Stimulated activated CD4-positive, alpha-beta T cell treated with anti-CD3 and anti-CD28 coated beads, Interleukin-15, amount 100 ng/mL, for 1 hour (primary cell): ENCODE data around the gene PIGZ.

ENCODE experiments used
- DNase-seq, 2 donors: peaks; one replicate each; pipeline ENCODE4 v3.0.0-alpha.2; 2020; ENCODE audit warnings: low read depth in 1 of 2, low spot score in 1 of 2

Gene PIGZ

DNA sequence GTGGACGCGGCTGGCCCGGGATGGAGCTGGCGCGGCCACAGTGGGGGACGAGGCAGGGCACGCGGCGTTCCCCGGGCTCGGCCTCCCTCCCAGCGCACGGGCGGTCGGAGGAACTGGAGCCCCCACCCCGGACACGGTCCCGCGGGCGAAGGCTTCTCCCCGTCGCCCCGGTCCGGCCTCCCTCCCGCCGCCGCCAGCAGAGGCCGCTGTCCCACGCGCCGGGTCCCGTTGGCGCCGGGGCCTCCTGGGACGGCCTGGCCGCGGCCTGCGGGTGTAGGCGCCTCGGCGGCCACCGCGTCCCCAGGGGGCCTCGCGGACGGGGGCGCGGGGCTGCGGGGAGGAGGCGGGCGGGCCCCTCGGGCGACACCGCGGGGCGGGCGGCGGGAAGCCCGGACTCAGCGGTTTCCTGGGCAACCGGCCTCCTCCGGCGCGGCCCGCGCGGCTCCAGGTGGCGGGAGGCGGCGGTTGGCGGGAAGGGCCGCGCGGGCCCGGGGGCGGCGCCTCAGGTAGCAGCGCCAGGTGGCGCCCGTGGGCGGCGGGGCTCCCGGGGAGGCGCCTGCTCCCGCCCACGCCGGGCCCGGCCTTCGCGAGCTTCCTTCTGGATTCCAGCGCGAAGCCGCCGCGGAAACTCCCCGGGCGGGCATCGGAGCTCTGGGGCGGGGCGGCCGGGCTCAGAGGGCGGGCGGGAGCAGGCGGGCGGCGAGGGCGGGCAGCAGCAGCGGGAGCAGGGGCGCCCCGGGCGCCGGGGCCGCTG is 34.2 kb upstream of the PIGZ start:
- DNase-seq, result peak; percentile 69 to 79

DNA sequence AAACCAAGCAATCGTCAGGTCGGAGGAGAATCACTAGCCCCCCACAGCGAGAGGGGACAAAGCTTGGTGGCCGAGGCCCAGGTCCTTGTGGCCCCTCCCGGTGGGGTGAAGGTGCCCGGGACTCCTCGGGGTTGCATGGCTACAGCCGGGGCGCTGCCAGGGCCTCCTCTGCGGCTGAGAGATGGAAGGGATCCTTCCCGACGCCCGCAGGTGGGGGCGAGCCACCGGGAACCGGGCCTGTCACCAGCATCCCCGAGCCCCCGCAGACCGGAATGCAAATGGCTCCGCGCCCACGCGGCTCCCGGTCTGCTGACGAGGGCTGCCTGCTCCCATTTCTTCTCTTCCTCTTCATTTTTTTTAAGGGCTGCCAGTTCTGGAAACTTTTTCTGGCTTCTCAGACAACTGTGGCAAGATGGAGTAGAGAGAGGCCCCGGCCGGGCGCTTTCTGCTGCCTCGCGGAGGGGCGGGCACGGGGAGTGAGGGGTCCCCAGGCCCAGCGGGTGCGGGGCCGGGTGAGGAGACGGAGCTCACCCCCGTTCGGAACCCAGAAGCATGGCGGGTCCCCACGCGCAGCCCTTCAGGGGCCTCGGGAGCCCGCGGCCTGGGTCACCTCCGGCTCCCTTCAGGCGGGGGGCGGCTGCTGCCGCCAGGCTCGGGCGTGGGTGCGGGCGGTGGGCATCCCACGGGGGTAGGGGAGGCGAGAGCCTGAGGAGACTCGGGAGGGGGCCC is 33.5 kb upstream of the PIGZ start:
- no peak for DNase-seq

DNA sequence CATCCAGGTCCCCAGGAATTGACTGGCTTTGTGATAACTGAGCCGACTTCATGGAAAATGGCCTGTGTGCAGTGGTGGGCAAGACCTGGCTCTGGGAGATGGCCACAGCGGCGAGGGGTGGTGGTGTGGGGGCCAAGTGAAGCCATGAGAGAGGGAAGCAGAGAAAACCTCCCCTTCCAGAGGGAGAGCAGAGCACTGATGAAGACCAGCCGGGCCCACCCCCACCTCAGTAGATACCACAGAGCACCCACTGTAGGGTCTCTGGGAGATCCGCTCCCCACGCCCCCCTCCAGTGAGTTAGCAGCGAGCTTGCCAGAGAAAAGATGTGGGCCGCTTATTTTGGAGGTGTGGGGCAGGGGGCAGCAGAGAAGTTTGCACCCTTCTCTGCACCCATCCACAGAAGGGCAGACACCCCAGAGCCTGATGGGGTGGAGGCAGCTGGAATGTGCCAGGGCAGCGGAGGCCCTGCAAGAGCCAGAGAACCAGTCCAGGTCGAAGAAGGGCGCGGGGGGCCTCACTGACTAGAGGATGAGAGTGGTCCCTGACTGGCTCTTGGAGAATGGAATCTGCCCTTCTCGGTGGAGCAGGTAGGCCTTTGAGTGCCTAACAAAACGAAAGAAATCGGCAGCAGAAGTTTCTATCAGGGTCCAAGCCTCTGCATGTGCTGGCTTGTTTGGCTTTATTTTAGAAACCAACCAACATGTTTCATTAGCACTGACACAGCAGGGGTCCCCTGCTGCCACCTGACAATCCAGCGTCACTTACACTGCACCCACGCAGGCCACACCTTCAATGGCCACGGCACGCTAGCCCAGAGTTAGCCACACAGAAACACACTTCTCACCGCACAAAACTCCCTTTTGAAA is 32.7 kb upstream of the PIGZ start:
- DNase-seq, result no peak

DNA sequence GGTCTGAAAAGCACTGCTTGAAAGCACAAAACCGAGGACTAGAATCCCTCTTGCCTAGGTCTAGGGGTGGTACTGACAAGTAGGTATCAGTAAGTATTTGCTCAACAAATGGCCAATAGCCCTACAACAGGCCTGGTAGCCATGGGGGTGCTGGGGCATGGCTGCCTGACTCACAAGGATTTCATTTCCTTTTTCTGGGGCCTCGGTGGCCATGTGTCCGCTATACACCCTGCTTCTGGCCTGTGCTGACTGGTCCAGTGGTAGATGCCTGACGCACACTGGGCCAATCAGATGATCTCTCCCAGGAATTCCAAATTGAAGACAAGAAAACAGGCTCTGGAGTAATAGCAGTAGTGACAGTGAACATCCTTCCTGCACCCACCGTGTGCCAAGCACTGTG is 31.6 kb upstream of the PIGZ start:
- no peak for DNase-seq

GRCh38 chr3:196998966-196999760 is 30.5 kb upstream of the PIGZ start:
- no peak for DNase-seq

GRCh38 chr3:196997311-196997710 is 28.7 kb upstream of the PIGZ start:
- DNase-seq, result no peak

DNA sequence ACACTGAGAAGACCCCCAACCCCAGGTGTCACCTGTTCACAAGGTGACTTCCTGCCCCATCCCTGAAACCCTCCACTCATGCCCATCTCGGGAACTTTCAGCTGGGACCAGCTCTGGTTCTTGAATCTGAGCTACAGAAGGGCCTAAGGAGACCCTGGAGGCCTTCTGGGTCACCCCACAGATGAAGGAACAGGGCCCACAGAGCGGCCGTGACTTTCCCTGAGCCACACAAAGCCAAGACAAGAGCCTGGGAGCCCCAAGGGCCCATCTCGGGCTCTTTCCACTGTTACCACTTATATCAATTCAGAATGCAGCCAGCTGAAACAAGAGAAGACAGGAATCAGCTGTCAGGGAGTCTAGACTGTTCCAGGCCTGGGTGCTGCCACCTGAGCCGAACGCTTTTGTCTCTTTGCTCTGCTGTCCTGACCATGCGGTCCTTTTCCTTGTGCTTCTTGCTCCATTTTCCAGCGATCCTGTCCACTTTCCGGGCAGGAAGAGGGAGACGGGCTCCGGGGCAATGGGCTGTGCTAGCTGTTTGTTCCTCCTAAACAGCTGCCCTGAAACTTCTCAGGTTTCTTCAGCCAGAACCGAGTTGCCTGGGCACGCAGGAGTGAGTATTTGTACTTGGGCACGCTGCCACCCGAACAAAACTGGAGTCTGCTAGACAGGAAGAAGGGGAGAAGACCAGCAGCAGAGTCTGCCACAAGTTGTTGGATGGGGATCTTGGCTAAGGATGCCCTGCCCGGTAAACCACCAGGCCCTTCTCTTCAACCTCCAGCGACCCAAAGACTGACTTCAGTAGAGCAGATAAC is 28.0 kb upstream of the PIGZ start:
- no peak for DNase-seq

DNA sequence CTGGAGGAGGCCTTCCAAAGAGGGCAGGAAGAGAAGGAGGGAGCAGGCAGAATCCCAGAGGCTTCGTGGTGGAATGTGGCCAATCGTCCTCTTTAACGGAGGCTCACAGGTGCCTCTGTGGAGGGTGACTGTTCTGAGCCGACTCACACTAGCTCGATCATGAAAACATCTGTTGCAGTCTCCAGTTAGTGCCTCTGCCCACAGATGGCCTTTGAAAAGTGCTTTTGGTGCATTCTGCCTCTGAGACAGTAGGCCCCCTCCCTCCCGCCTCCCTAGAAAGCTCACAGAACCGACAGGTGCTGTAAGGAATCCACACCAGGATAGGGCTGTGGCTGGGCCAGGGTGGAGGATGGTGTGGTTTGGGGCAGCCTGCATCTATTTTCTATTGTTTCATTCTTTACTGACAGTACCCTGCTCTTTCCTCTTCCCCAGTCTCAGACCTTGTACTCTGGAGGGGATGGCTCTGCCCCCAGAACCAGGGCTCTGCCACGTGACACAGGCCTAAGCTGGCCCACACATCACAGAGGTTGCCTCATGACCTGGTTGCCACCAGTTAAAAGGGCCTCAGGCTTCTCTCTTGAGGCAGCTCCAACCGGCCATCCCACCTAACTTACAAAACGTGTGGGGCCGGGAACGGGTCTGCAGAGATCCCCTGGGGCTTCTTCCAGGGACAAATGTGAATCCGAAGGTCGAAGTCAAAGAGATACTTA is 27.2 kb upstream of the PIGZ start:
- no peak for DNase-seq

GRCh38 chr3:196995027-196995426 is 26.4 kb upstream of the PIGZ start:
- DNase-seq, result no peak

- no peak for DNase-seq
Observed at GRCh38 chr3:196994056-196994455, 25.4 kb upstream of the PIGZ start.

DNA sequence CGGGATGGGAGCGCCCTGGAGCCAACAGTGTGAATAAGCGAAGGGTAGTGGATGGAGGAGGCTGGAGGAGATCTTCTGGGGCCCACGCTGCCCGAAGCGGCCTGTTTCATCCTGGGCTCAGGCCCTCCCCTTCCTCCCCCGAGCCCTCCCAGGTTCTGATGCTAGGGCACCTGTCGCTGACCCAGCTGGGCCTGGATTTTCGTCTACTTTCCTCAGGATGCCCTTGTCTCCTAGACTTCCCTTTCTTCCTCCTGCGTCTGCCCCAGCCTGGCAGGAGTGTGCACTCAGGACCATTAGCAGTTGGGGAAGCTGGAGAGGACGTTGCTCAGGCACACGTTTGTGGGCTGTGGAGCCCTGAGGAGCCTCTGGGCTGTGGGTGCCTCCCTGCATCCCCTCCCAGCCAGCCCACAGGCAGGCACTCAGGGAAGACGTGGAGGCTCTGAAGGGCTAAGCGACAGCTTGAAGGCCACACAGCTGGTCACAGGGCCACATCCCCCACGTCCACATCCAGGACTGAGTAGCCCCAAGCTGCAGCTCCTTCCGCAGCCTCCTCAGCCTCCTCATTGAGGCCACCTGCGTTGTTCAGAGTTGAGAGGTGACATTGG is 23.9 kb upstream of the PIGZ start:
- no peak for DNase-seq

DNA sequence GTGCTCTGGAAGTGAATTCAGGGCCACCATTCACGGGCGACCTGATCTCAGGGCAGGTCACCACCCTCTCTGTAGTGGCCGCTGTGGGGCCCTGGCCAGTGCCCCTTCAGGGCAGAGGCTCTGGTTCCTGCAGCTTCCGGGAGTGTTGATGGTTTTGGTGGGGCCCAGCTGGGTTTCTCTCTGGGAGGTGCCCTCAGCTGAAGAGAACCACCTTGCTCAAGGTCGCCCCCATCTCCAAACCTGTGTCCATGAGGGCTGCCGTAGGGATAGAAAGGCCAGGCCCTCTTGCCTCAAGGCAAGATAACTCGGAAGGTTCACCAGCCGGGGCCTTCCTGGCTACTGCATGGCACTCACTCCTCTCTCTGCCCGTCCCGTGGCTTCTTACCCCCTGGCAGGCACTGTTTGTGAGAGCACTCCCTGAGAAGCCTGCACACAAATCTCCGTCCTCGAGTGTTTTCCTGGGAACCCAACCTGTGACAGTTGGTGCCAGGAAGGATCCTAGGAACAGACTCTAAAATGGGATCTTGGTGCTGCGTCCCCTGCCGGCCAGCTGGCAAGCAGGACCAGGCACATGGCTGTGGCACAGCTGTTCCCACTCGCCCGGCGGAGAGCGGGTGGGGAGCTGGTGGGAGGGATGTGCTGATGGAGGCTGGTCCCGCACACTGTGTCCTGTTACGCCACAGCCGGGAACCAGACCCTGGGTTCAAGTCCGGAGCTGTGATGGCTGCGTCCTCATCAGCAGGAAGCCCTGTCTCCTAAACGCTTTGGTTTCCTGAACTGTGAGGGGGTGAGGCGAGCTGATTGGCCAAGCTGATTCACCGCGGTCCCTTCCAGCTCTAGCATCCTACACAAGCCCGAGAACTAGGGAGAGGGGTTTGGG is 23.2 kb upstream of the PIGZ start:
- DNase-seq, result no peak

GRCh38 chr3:196990601-196991007 is 22.0 kb upstream of the PIGZ start:
- DNase-seq, result no peak

GRCh38 chr3:196989721-196990262 is 21.2 kb upstream of the PIGZ start:
- no peak for DNase-seq

DNA sequence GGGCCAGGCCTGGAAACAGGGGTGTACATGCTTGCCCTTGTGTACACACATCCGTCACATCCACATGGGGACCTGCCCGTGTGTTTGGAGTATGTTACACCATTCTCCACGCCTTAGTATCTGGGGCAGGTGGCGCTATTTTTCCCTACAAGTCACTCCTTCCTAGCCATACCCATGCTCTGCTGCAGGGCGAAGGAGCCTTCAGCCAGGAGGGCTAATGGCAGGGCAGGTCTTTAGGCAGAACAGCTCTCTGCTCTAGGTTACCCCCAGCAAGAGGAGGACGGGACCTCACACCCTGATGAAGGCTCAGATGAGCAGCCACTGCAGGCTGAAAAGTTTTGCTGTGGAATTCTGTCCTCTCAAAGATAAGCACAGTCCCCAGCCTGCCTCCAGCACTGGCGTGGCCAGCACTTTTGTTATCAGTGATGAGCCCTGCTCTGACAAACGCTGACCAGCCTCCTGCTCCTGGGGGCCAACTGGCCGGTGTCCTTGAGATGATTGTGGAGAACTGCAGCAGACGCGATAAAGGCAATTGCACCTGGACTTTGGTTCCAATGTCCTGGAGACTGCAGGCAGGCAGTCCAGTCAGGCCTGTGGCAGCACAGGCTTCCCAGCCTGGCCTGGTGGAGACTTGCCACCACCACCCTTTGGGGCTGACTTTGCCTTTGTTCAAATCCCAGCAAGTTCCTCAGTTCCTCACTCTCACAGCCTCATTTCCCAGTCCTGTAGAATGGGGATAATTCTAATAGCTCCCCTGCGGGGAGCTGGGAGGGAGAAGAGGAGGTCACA is 19.8 kb upstream of the PIGZ start:
- no peak for DNase-seq

- DNase-seq, result no peak
Observed at GRCh38 chr3:196987022-196987421, 18.4 kb upstream of the PIGZ start.
